HepG2 (cell line): ENCODE results near the gene RBBP8NL. TPM values are rescaled to one million over a fixed set of nuclear protein-coding genes. Genes with fewer than 3 reads are reported as not detected.
A peak's percentile ranks its signal among the peaks of the same experiment; 100 is the strongest.

ENCODE experiments used
- ADNP ChIP-seq: sonication (generic); formaldehyde crosslinking; IDR thresholded peaks from 2 replicates; pipeline ENCODE4 v1.4.0; 2020; ENCODE audit warnings: missing genetic modification reagents
- FOXP1 ChIP-seq, 2 experiments: fragments of 450-650 bp in 1 of 2; IDR thresholded peaks; 2 replicates each; pipeline ENCODE4 v1.6.1; 2017 to 2018; ENCODE audit warnings: antibody characterized with exemption in 1 of 2
- HIVEP1 ChIP-seq: sonication (generic); formaldehyde crosslinking; IDR thresholded peaks from 2 replicates; pipeline ENCODE4 v1.4.0; 2020; ENCODE audit warnings: mild to moderate bottlenecking, missing genetic modification reagents
- IKZF4 ChIP-seq: sonication (generic); formaldehyde crosslinking; IDR thresholded peaks from 2 replicates; pipeline ENCODE4 v1.5.1; 2020; ENCODE audit warnings: borderline replicate concordance, mild to moderate bottlenecking, low read depth, missing genetic modification reagents; ENCODE audit errors: not compliant biosample characterization
- KMT2A ChIP-seq: sonication (generic); formaldehyde crosslinking; IDR thresholded peaks from 2 replicates; pipeline ENCODE4 v1.4.0; 2020; ENCODE audit warnings: missing genetic modification reagents
- MAF1 ChIP-seq: sonication (generic); formaldehyde crosslinking; IDR thresholded peaks from 2 replicates; pipeline ENCODE4 v1.5.0; 2020; ENCODE audit warnings: missing genetic modification reagents, borderline replicate concordance
- MED1 ChIP-seq: sonication (generic); formaldehyde crosslinking; IDR thresholded peaks from 2 replicates; pipeline ENCODE4 v1.4.0; 2020; ENCODE audit warnings: missing genetic modification reagents
- MIXL1 ChIP-seq: IDR thresholded peaks from 2 replicates; pipeline ENCODE4 v1.6.1; 2016
- MTA3 ChIP-seq: sonication (generic); formaldehyde crosslinking; IDR thresholded peaks from 2 replicates; pipeline ENCODE4 v1.4.0; 2020; ENCODE audit warnings: missing genetic modification reagents
- RBM22 ChIP-seq: fragments of 200-400 bp; formaldehyde crosslinking; optimal IDR thresholded peaks from 2 replicates; pipeline ENCODE3; 2017; ENCODE audit warnings: mild to moderate bottlenecking, low read length, moderate library complexity
- RELA ChIP-seq: sonication (generic); formaldehyde crosslinking; IDR thresholded peaks from 2 replicates; pipeline ENCODE4 v1.4.0; 2020; ENCODE audit warnings: missing genetic modification reagents
- SIX4 ChIP-seq: sonication (generic); formaldehyde crosslinking; IDR thresholded peaks from 2 replicates; pipeline ENCODE4 v1.4.0; 2020; ENCODE audit warnings: missing genetic modification reagents
- SP5 ChIP-seq: IDR thresholded peaks from 2 replicates; pipeline ENCODE4 v1.6.1; 2016; ENCODE audit warnings: low read depth, borderline replicate concordance
- STAG1 ChIP-seq: sonication (generic); formaldehyde crosslinking; IDR thresholded peaks from 2 replicates; pipeline ENCODE4 v1.4.0; 2020; ENCODE audit warnings: missing genetic modification reagents
- TSC22D2 ChIP-seq: sonication (generic); formaldehyde crosslinking; IDR thresholded peaks from 2 replicates; pipeline ENCODE4 v1.5.1; 2020; ENCODE audit warnings: missing genetic modification reagents, mild to moderate bottlenecking, borderline replicate concordance
- ZFP36L1 ChIP-seq: sonication (generic); formaldehyde crosslinking; IDR thresholded peaks from 2 replicates; pipeline ENCODE4 v1.8.0; 2022; ENCODE audit warnings: mild to moderate bottlenecking, missing genetic modification reagents, moderate library complexity
- ZNF234 ChIP-seq: sonication (generic); formaldehyde crosslinking; conservative IDR thresholded peaks from 2 replicates; pipeline ENCODE4 v1.5.1; 2020; ENCODE audit warnings: mild to moderate bottlenecking, missing genetic modification reagents
- ZNF317 ChIP-seq: sonication (generic); formaldehyde crosslinking; IDR thresholded peaks from 2 replicates; pipeline ENCODE4 v1.5.0; 2020; ENCODE audit warnings: mild to moderate bottlenecking, missing genetic modification reagents
- ZNF335 ChIP-seq: sonication (generic); formaldehyde crosslinking; IDR thresholded peaks from 2 replicates; pipeline ENCODE4 v1.4.0; 2020; ENCODE audit warnings: missing genetic modification reagents
- ZNF44 ChIP-seq: sonication (generic); formaldehyde crosslinking; IDR thresholded peaks from 2 replicates; pipeline ENCODE4 v1.5.1; 2020; ENCODE audit warnings: mild to moderate bottlenecking, missing genetic modification reagents
- ZNF550 ChIP-seq: sonication (generic); formaldehyde crosslinking; IDR thresholded peaks from 2 replicates; pipeline ENCODE4 v1.4.0; 2020; ENCODE audit warnings: mild to moderate bottlenecking, missing genetic modification reagents, borderline replicate concordance
- ZNF780A ChIP-seq: sonication (generic); formaldehyde crosslinking; IDR thresholded peaks from 2 replicates; pipeline ENCODE4 v1.8.0; 2022; ENCODE audit warnings: mild to moderate bottlenecking, missing genetic modification reagents, moderate library complexity
- ZNF782 ChIP-seq: sonication (generic); formaldehyde crosslinking; IDR thresholded peaks from 2 replicates; pipeline ENCODE4 v1.4.0; 2020; ENCODE audit warnings: missing genetic modification reagents, mild to moderate bottlenecking, borderline replicate concordance
- ZNF788 ChIP-seq: sonication (generic); formaldehyde crosslinking; IDR thresholded peaks from 2 replicates; pipeline ENCODE4 v1.5.0; 2020; ENCODE audit warnings: mild to moderate bottlenecking, missing genetic modification reagents, borderline replicate concordance
- polyA plus RNA-seq, 8 experiments: library from polyadenylated mRNA; depleted of rRNA in 3 of 8; stranded (reverse) in 7 of 8; unstranded in 1 of 8; fragments of >200 nt; fragmentation: Illumina TruSeq in 4 of 8; extraction: Trizol in 4 of 8; gene quantifications; 2 replicates each; pipeline versions ENCODE4 v1.2.1 to v1.2.3, GENCODE V29; 2011 to 2016; ENCODE audit warnings: low read depth in 4 of 8, missing spikeins in 1 of 8, mixed read lengths in 1 of 8; ENCODE audit not compliant: insufficient read depth in 1 of 8
- total RNA-seq, 5 experiments: library from RNA; depleted of rRNA; stranded (reverse); fragments of >200 nt; fragmentation: Illumina TruSeq; extraction: Trizol; gene quantifications; 2 replicates each; pipeline ENCODE4 v1.2.3, GENCODE V29; 2016; ENCODE audit warnings: low read depth in 1 of 5
- TF ChIP-seq, protein P1 (sequence below): IDR thresholded peaks from 2 replicates; pipeline ENCODE4 v1.6.1; 2016; ENCODE audit warnings: control low read depth
- TF ChIP-seq, protein P2 (sequence below): sonication (generic); formaldehyde crosslinking; conservative IDR thresholded peaks from 2 replicates; pipeline ENCODE4 v1.8.0; 2022; ENCODE audit warnings: missing genetic modification reagents
- TF ChIP-seq, protein P3 (sequence below): sonication (generic); formaldehyde crosslinking; conservative IDR thresholded peaks from 2 replicates; pipeline ENCODE4 v1.4.0; 2020; ENCODE audit warnings: missing genetic modification reagents
- TF ChIP-seq, protein P4 (sequence below): IDR thresholded peaks from 2 replicates; pipeline ENCODE4 v1.6.1; 2016; ENCODE audit warnings: missing compliant biosample characterization, missing genetic modification reagents, borderline replicate concordance

Gene RBBP8NL
- total and polyA plus RNA-seq, 2 of the 13 experiments (the other 11 are each of a cell fraction or from before 2014, with no cell fraction given), result 0.69 to 0.86 TPM

DNA sequence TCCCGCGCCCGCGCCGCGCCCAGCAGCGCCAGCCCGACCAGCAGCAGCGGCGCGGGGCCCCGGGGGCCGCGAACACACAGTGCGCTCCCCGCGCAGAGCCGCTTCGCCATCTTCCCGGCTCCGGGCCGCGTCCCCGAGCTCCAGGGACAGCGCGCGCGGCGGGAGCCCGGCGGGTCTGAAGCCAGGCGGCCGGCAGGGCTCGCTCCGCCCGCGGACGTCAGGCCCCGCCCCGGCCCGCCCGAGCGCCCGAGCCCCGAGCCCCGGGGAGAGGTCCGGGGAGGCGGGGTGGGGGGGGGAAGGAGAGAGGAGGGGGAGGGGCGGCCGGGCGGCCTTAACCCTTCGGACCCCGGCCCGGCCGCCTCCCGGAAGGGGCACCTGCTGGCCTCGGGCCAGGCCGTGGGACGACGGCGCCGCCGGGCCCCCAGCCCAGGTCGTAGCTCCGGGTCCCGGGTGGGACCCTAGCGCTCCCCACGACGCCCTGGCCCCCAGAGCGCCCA, 60.2 kb downstream of the RBBP8NL start, which contains the start of gene LAMA5 (continued):
- TF ChIP-seq FOXP1 (IDR thresholded peaks at IDR 0.05), result no peak
- no peak for TF ChIP-seq FOXP1 (CRISPR knock-in tag; IDR thresholded peaks at IDR 0.05)
- no peak for TF ChIP-seq IKZF4 (CRISPR knock-in tag)
- TF ChIP-seq, protein P1, sequence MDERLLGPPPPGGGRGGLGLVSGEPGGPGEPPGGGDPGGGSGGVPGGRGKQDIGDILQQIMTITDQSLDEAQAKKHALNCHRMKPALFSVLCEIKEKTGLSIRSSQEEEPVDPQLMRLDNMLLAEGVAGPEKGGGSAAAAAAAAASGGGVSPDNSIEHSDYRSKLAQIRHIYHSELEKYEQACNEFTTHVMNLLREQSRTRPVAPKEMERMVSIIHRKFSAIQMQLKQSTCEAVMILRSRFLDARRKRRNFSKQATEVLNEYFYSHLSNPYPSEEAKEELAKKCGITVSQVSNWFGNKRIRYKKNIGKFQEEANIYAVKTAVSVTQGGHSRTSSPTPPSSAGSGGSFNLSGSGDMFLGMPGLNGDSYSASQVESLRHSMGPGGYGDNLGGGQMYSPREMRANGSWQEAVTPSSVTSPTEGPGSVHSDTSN (CRISPR knock-in tag), result no peak
- no peak for TF ChIP-seq ZNF782 (CRISPR knock-in tag)
- TF ChIP-seq MED1 (CRISPR knock-in tag), result peak; percentile 23; the same call in 1 of the 2 replicates
- TF ChIP-seq, protein P2, sequence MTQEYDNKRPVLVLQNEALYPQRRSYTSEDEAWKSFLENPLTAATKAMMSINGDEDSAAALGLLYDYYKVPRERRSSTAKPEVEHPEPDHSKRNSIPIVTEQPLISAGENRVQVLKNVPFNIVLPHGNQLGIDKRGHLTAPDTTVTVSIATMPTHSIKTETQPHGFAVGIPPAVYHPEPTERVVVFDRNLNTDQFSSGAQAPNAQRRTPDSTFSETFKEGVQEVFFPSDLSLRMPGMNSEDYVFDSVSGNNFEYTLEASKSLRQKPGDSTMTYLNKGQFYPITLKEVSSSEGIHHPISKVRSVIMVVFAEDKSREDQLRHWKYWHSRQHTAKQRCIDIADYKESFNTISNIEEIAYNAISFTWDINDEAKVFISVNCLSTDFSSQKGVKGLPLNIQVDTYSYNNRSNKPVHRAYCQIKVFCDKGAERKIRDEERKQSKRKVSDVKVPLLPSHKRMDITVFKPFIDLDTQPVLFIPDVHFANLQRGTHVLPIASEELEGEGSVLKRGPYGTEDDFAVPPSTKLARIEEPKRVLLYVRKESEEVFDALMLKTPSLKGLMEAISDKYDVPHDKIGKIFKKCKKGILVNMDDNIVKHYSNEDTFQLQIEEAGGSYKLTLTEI, result no peak
- TF ChIP-seq, protein P3, sequence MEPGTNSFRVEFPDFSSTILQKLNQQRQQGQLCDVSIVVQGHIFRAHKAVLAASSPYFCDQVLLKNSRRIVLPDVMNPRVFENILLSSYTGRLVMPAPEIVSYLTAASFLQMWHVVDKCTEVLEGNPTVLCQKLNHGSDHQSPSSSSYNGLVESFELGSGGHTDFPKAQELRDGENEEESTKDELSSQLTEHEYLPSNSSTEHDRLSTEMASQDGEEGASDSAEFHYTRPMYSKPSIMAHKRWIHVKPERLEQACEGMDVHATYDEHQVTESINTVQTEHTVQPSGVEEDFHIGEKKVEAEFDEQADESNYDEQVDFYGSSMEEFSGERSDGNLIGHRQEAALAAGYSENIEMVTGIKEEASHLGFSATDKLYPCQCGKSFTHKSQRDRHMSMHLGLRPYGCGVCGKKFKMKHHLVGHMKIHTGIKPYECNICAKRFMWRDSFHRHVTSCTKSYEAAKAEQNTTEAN (CRISPR knock-in tag), result peak; percentile 11; the same call in 1 of the 2 replicates
- TF ChIP-seq, protein P4, sequence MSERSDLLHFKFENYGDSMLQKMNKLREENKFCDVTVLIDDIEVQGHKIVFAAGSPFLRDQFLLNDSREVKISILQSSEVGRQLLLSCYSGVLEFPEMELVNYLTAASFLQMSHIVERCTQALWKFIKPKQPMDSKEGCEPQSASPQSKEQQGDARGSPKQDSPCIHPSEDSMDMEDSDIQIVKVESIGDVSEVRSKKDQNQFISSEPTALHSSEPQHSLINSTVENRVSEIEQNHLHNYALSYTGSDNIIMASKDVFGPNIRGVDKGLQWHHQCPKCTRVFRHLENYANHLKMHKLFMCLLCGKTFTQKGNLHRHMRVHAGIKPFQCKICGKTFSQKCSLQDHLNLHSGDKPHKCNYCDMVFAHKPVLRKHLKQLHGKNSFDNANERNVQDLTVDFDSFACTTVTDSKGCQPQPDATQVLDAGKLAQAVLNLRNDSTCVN (CRISPR knock-in tag), result no peak
- TF ChIP-seq MTA3 (CRISPR knock-in tag), result no peak
- TF ChIP-seq RELA, result no peak
- TF ChIP-seq ZFP36L1, result no peak
- TF ChIP-seq SIX4 (CRISPR knock-in tag), result no peak
- no peak for TF ChIP-seq ZNF44
- peak; percentile 51; the same call in 1 of the 2 replicates for TF ChIP-seq SP5 (CRISPR knock-in tag)
- no peak; the same call in 1 of the 2 replicates for TF ChIP-seq MAF1
- no peak for TF ChIP-seq HIVEP1
- TF ChIP-seq ZNF780A, result no peak; the same call in 1 of the 2 replicates
- TF ChIP-seq ZNF317 (CRISPR knock-in tag), result no peak
- TF ChIP-seq ZNF788 (CRISPR knock-in tag), result no peak; the same call in 1 of the 2 replicates
- no peak for TF ChIP-seq ADNP
- TF ChIP-seq KMT2A (CRISPR knock-in tag), result no peak
- TF ChIP-seq MIXL1, result no peak
- no peak for TF ChIP-seq STAG1 (CRISPR knock-in tag)
- no peak for TF ChIP-seq ZNF550 (CRISPR knock-in tag)
- no peak for TF ChIP-seq TSC22D2 (CRISPR knock-in tag)
- no peak for TF ChIP-seq RBM22
- no peak for TF ChIP-seq ZNF335 (CRISPR knock-in tag)
- TF ChIP-seq ZNF234 (CRISPR knock-in tag), result no peak
